HEK293 (cell line): ENCODE results near the gene HSF5.

Experiments used
- HOXC10 ChIP-seq: sonication (generic); formaldehyde crosslinking; IDR thresholded peaks from 2 replicates; pipeline ENCODE4 v1.8.1; 2023; ENCODE audit warnings: mild to moderate bottlenecking, missing genetic modification reagents
- KLF1 ChIP-seq: fragments of 450-650 bp; formaldehyde crosslinking; IDR thresholded peaks from 2 replicates; pipeline ENCODE4 v1.5.1; 2016; ENCODE audit warnings: missing biosample characterization, missing genetic modification characterization
- SP7 ChIP-seq: fragments of 450-650 bp; formaldehyde crosslinking; IDR thresholded peaks from 2 replicates; pipeline ENCODE4 v1.5.1; 2016; ENCODE audit warnings: missing biosample characterization, missing genetic modification characterization
- ZNF10 ChIP-seq: fragments of 450-650 bp; formaldehyde crosslinking; IDR thresholded peaks from 2 replicates; pipeline ENCODE4 v1.5.1; 2017; ENCODE audit warnings: missing biosample characterization, missing genetic modification characterization
- ZNF146 ChIP-seq: fragments of 450-650 bp; formaldehyde crosslinking; IDR thresholded peaks from 2 replicates; pipeline ENCODE4 v1.5.1; 2016; ENCODE audit warnings: missing biosample characterization, missing genetic modification characterization
- ZNF266 ChIP-seq: fragments of 450-650 bp; formaldehyde crosslinking; IDR thresholded peaks from 2 replicates; pipeline ENCODE4 v1.5.1; 2016; ENCODE audit warnings: missing biosample characterization, missing genetic modification characterization, low read depth
- ZNF610 ChIP-seq: fragments of 450-650 bp; formaldehyde crosslinking; IDR thresholded peaks from 2 replicates; pipeline ENCODE4 v1.5.1; 2016; ENCODE audit warnings: missing biosample characterization, missing genetic modification characterization, borderline replicate concordance
- ZNF664 ChIP-seq: fragments of 450-650 bp; formaldehyde crosslinking; IDR thresholded peaks from 2 replicates; pipeline ENCODE4 v1.5.1; 2016; ENCODE audit warnings: missing biosample characterization, missing genetic modification characterization
- ZNF76 ChIP-seq: fragments of 450-650 bp; formaldehyde crosslinking; IDR thresholded peaks from 2 replicates; pipeline ENCODE4; 2016; ENCODE audit warnings: low read depth, missing biosample characterization, missing genetic modification characterization, borderline replicate concordance
- ZSCAN16 ChIP-seq: fragments of 450-650 bp; formaldehyde crosslinking; IDR thresholded peaks from 2 replicates; pipeline ENCODE4 v1.5.1; 2016; ENCODE audit warnings: missing biosample characterization, missing genetic modification characterization
- ZSCAN23 ChIP-seq: fragments of 450-650 bp; formaldehyde crosslinking; IDR thresholded peaks from 2 replicates; pipeline ENCODE4 v1.5.1; 2016; ENCODE audit warnings: missing biosample characterization, missing genetic modification characterization
- TF ChIP-seq, protein P1 (sequence below): fragments of 450-650 bp; formaldehyde crosslinking; IDR thresholded peaks from 2 replicates; pipeline ENCODE4 v1.5.1; 2016; ENCODE audit warnings: missing biosample characterization, missing genetic modification characterization
- TF ChIP-seq, protein P2 (sequence below): fragments of 450-650 bp; formaldehyde crosslinking; IDR thresholded peaks from 2 replicates; pipeline ENCODE4 v1.5.1; 2016; ENCODE audit warnings: missing biosample characterization, missing genetic modification characterization
- TF ChIP-seq, protein P3 (sequence below): fragments of 450-650 bp; formaldehyde crosslinking; conservative IDR thresholded peaks from 2 replicates; pipeline ENCODE4 v1.5.1; 2016; ENCODE audit warnings: low read depth, missing biosample characterization, missing genetic modification characterization
- TF ChIP-seq, protein P4 (sequence below): fragments of 450-650 bp; formaldehyde crosslinking; IDR thresholded peaks from 2 replicates; pipeline ENCODE4 v1.5.1; 2016; ENCODE audit warnings: missing biosample characterization, missing genetic modification characterization
- TF ChIP-seq, protein P5 (sequence below): fragments of 450-650 bp; formaldehyde crosslinking; IDR thresholded peaks from 2 replicates; pipeline ENCODE4 v1.5.1; 2016; ENCODE audit warnings: missing biosample characterization, missing genetic modification characterization, borderline replicate concordance
- TF ChIP-seq, protein P6 (sequence below): fragments of 450-650 bp; formaldehyde crosslinking; IDR thresholded peaks from 2 replicates; pipeline ENCODE4 v1.5.1; 2016; ENCODE audit warnings: missing biosample characterization, missing genetic modification characterization, borderline replicate concordance

HSF5 gene

DNA sequence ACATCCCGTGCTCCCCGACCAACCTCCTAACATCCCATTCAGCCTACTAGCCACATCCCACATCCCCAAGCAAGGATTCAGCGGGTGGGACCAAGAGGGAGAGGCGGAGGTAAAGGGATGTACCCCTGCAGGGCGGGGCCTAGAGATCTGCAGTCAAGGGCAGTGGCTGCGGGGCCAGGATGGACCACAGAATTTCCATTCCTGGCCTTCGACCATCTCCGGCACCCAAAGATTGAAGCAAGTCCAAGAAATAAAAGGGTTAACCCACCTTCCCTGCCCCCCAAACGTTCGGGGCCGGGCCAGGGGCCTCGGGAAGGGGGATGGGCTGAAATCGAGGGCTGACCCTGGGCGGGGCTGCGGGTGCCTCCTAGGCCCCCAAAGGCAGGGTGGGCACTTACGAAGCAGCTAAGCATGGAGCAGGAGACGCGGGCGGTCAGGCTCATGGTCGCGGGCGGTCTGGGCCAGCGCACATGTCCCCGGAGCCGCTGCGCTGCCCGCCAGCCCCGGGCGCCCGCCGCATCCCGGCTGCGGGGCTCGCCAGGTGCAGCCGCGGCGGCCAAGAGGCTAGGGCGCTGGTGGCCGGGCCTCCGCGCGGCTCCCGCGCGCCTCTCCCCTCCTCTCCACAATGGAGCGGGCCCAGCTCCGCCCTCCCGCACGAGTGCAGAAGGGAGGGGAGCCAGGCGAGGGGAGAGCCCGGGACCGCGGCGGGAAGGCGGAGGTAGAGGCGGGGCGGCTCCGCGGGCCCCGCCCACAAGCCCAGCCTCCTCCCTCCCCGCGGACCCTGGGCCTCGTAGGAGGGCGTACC is 26.0 kb upstream of the HSF5 start, which contains the start of gene MTMR4 (continued):
- TF ChIP-seq, protein P1, sequence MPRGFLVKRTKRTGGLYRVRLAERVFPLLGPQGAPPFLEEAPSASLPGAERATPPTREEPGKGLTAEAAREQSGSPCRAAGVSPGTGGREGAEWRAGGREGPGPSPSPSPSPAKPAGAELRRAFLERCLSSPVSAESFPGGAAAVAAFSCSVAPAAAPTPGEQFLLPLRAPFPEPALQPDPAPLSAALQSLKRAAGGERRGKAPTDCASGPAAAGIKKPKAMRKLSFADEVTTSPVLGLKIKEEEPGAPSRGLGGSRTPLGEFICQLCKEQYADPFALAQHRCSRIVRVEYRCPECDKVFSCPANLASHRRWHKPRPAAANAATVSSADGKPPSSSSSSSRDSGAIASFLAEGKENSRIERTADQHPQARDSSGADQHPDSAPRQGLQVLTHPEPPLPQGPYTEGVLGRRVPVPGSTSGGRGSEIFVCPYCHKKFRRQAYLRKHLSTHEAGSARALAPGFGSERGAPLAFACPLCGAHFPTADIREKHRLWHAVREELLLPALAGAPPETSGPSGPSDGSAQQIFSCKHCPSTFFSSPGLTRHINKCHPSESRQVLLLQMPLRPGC (tag by site-specific recombination): no peak
- TF ChIP-seq ZSCAN23 (no peak), ZNF266 (tag by site-specific recombination) (no peak), ZNF664 (tag by site-specific recombination) (no peak), ZNF610 (no peak), ZNF10 (tag by site-specific recombination) (no peak), ZNF76 (tag by site-specific recombination) (no peak), ZSCAN16 (tag by site-specific recombination) (no peak), SP7 (tag by site-specific recombination) (no peak), ZNF146 (tag by site-specific recombination) (no peak), HOXC10 (CRISPR knock-in tag) (no peak), KLF1 (tag by site-specific recombination) (peak; percentile 70; the same call in 1 of the 2 replicates)
- TF ChIP-seq, protein P2, sequence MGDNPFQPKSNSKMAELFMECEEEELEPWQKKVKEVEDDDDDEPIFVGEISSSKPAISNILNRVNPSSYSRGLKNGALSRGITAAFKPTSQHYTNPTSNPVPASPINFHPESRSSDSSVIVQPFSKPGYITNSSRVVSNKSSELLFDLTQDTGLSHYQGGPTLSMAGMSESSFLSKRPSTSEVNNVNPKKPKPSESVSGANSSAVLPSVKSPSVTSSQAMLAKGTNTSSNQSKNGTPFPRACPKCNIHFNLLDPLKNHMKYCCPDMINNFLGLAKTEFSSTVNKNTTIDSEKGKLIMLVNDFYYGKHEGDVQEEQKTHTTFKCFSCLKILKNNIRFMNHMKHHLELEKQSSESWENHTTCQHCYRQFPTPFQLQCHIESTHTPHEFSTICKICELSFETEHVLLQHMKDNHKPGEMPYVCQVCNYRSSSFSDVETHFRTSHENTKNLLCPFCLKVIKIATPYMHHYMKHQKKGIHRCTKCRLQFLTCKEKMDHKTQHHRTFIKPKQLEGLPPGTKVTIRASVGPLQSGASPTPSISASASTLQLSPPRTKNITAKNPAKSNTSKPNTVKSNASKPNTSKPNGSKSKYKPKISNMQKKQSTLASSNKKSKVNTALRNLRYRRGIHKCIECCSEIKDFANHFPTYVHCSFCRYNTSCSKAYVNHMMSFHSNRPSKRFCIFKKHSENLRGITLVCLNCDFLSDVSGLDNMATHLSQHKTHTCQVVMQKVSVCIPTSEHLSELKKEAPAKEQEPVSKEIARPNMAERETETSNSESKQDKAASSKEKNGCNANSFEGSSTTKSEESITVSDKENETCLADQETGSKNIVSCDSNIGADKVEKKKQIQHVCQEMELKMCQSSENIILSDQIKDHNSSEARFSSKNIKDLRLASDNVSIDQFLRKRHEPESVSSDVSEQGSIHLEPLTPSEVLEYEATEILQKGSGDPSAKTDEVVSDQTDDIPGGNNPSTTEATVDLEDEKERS (tag by site-specific recombination): no peak
- TF ChIP-seq, protein P3, sequence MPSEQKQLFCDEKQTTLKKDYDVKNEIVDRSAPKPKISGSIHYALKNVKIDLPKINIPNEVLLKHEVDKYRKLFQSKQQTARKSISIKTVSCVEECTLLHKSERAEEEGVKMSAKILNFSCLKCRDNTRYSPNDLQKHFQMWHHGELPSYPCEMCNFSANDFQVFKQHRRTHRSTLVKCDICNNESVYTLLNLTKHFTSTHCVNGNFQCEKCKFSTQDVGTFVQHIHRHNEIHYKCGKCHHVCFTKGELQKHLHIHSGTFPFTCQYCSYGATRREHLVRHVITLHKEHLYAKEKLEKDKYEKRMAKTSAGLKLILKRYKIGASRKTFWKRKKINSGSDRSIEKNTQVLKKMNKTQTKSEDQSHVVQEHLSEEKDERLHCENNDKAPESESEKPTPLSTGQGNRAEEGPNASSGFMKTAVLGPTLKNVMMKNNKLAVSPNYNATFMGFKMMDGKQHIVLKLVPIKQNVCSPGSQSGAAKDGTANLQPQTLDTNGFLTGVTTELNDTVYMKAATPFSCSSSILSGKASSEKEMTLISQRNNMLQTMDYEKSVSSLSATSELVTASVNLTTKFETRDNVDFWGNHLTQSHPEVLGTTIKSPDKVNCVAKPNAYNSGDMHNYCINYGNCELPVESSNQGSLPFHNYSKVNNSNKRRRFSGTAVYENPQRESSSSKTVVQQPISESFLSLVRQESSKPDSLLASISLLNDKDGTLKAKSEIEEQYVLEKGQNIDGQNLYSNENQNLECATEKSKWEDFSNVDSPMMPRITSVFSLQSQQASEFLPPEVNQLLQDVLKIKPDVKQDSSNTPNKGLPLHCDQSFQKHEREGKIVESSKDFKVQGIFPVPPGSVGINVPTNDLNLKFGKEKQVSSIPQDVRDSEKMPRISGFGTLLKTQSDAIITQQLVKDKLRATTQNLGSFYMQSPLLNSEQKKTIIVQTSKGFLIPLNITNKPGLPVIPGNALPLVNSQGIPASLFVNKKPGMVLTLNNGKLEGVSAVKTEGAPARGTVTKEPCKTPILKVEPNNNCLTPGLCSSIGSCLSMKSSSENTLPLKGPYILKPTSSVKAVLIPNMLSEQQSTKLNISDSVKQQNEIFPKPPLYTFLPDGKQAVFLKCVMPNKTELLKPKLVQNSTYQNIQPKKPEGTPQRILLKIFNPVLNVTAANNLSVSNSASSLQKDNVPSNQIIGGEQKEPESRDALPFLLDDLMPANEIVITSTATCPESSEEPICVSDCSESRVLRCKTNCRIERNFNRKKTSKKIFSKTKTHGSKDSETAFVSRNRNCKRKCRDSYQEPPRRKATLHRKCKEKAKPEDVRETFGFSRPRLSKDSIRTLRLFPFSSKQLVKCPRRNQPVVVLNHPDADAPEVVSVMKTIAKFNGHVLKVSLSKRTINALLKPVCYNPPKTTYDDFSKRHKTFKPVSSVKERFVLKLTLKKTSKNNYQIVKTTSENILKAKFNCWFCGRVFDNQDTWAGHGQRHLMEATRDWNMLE (tag by site-specific recombination): no peak
- TF ChIP-seq, protein P4, sequence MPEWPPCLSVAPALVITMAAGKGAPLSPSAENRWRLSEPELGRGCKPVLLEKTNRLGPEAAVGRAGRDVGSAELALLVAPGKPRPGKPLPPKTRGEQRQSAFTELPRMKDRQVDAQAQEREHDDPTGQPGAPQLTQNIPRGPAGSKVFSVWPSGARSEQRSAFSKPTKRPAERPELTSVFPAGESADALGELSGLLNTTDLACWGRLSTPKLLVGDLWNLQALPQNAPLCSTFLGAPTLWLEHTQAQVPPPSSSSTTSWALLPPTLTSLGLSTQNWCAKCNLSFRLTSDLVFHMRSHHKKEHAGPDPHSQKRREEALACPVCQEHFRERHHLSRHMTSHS (tag by site-specific recombination): no peak
- TF ChIP-seq, protein P5, sequence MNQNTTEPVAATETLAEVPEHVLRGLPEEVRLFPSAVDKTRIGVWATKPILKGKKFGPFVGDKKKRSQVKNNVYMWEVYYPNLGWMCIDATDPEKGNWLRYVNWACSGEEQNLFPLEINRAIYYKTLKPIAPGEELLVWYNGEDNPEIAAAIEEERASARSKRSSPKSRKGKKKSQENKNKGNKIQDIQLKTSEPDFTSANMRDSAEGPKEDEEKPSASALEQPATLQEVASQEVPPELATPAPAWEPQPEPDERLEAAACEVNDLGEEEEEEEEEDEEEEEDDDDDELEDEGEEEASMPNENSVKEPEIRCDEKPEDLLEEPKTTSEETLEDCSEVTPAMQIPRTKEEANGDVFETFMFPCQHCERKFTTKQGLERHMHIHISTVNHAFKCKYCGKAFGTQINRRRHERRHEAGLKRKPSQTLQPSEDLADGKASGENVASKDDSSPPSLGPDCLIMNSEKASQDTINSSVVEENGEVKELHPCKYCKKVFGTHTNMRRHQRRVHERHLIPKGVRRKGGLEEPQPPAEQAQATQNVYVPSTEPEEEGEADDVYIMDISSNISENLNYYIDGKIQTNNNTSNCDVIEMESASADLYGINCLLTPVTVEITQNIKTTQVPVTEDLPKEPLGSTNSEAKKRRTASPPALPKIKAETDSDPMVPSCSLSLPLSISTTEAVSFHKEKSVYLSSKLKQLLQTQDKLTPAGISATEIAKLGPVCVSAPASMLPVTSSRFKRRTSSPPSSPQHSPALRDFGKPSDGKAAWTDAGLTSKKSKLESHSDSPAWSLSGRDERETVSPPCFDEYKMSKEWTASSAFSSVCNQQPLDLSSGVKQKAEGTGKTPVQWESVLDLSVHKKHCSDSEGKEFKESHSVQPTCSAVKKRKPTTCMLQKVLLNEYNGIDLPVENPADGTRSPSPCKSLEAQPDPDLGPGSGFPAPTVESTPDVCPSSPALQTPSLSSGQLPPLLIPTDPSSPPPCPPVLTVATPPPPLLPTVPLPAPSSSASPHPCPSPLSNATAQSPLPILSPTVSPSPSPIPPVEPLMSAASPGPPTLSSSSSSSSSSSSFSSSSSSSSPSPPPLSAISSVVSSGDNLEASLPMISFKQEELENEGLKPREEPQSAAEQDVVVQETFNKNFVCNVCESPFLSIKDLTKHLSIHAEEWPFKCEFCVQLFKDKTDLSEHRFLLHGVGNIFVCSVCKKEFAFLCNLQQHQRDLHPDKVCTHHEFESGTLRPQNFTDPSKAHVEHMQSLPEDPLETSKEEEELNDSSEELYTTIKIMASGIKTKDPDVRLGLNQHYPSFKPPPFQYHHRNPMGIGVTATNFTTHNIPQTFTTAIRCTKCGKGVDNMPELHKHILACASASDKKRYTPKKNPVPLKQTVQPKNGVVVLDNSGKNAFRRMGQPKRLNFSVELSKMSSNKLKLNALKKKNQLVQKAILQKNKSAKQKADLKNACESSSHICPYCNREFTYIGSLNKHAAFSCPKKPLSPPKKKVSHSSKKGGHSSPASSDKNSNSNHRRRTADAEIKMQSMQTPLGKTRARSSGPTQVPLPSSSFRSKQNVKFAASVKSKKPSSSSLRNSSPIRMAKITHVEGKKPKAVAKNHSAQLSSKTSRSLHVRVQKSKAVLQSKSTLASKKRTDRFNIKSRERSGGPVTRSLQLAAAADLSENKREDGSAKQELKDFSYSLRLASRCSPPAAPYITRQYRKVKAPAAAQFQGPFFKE (tag by site-specific recombination): no peak
- TF ChIP-seq, protein P6, sequence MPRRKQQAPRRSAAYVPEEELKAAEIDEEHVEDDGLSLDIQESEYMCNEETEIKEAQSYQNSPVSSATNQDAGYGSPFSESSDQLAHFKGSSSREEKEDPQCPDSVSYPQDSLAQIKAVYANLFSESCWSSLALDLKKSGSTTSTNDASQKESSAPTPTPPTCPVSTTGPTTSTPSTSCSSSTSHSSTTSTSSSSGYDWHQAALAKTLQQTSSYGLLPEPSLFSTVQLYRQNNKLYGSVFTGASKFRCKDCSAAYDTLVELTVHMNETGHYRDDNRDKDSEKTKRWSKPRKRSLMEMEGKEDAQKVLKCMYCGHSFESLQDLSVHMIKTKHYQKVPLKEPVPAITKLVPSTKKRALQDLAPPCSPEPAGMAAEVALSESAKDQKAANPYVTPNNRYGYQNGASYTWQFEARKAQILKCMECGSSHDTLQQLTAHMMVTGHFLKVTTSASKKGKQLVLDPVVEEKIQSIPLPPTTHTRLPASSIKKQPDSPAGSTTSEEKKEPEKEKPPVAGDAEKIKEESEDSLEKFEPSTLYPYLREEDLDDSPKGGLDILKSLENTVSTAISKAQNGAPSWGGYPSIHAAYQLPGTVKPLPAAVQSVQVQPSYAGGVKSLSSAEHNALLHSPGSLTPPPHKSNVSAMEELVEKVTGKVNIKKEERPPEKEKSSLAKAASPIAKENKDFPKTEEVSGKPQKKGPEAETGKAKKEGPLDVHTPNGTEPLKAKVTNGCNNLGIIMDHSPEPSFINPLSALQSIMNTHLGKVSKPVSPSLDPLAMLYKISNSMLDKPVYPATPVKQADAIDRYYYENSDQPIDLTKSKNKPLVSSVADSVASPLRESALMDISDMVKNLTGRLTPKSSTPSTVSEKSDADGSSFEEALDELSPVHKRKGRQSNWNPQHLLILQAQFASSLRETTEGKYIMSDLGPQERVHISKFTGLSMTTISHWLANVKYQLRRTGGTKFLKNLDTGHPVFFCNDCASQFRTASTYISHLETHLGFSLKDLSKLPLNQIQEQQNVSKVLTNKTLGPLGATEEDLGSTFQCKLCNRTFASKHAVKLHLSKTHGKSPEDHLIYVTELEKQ (tag by site-specific recombination): no peak
